Urothelium cell line (cell line): Measurements from ENCODE around the gene KANK2.
A peak's percentile ranks its signal among the peaks of the same experiment; 100 is the strongest.

Source experiments
- DNase-seq: peaks from one replicate; pipeline ENCODE4 v3.0.0; 2011; ENCODE audit warnings: low spot score, mixed read lengths
- FAIRE-seq: peaks from 2 replicates; lab custom pipeline; 2011; peaks lifted over from hg19 to GRCh38; lab: Jason Lieb, UNC

KANK2 gene

GRCh38 chr19:11226716-11227166 lies 29.4 kb upstream of the KANK2 start:
- FAIRE-seq (no peak), DNase-seq (no peak)

GRCh38 chr19:11225815-11226214 lies 28.5 kb upstream of the KANK2 start:
- DNase-seq: no peak

GRCh38 chr19:11225172-11225571 lies 27.8 kb upstream of the KANK2 start:
- FAIRE-seq (no peak), DNase-seq (no peak)

More at GRCh38 chr19:11225815-11226214, 28.5 kb upstream of the KANK2 start:
- FAIRE-seq: no peak

- DNase-seq (no peak), FAIRE-seq (no peak)
These were observed 27.1 kb upstream of the KANK2 start for GRCh38 chr19:11224429-11224828.

- no peak for FAIRE-seq
- no peak for DNase-seq
These were observed 25.9 kb upstream of the KANK2 start for GRCh38 chr19:11223200-11223599.

- no peak for DNase-seq
- no peak for FAIRE-seq
These were observed 23.8 kb upstream of the KANK2 start for GRCh38 chr19:11221082-11221598.

- no peak for DNase-seq
- no peak for FAIRE-seq
These were observed 17.0 kb upstream of the KANK2 start for GRCh38 chr19:11214387-11214786.

GRCh38 chr19:11210656-11210928 lies 13.2 kb upstream of the KANK2 start:
- no peak for FAIRE-seq
- no peak for DNase-seq

GRCh38 chr19:11209839-11210655 lies 12.7 kb upstream of the KANK2 start:
- DNase-seq: no peak
- FAIRE-seq: peak; percentile 61

GRCh38 chr19:11208561-11209471 lies 11.5 kb upstream of the KANK2 start:
- FAIRE-seq (no peak), DNase-seq (no peak)

- no peak for DNase-seq
- FAIRE-seq: no peak
These were observed 8.7 kb upstream of the KANK2 start for GRCh38 chr19:11205939-11206570.

GRCh38 chr19:11204943-11205349 lies 7.6 kb upstream of the KANK2 start:
- FAIRE-seq (no peak), DNase-seq (no peak)

GRCh38 chr19:11204076-11204602 lies 6.8 kb upstream of the KANK2 start:
- FAIRE-seq (no peak), DNase-seq (no peak)

GRCh38 chr19:11203194-11204075 lies 6.1 kb upstream of the KANK2 start:
- DNase-seq (peak; percentile 60), FAIRE-seq (no peak)

- no peak for FAIRE-seq
These were observed 5.3 kb upstream of the KANK2 start for GRCh38 chr19:11202488-11203193.

GRCh38 chr19:11201791-11202190 lies 4.4 kb upstream of the KANK2 start:
- FAIRE-seq (no peak), DNase-seq (no peak)

More at GRCh38 chr19:11202488-11203193, 5.3 kb upstream of the KANK2 start:
- DNase-seq: no peak

- FAIRE-seq (no peak), DNase-seq (no peak)
These were observed 3.6 kb upstream of the KANK2 start for GRCh38 chr19:11200931-11201330.

GRCh38 chr19:11200015-11200574 lies 2.8 kb upstream of the KANK2 start:
- no peak for DNase-seq
- FAIRE-seq: no peak

GRCh38 chr19:11199517-11199916 lies 2.2 kb upstream of the KANK2 start:
- no peak for FAIRE-seq

More at GRCh38 chr19:11199517-11199916, 2.2 kb upstream of the KANK2 start:
- DNase-seq: no peak
